Measurements from ENCODE around the gene FAM124A.

- TF ChIP-seq, protein P1, sequence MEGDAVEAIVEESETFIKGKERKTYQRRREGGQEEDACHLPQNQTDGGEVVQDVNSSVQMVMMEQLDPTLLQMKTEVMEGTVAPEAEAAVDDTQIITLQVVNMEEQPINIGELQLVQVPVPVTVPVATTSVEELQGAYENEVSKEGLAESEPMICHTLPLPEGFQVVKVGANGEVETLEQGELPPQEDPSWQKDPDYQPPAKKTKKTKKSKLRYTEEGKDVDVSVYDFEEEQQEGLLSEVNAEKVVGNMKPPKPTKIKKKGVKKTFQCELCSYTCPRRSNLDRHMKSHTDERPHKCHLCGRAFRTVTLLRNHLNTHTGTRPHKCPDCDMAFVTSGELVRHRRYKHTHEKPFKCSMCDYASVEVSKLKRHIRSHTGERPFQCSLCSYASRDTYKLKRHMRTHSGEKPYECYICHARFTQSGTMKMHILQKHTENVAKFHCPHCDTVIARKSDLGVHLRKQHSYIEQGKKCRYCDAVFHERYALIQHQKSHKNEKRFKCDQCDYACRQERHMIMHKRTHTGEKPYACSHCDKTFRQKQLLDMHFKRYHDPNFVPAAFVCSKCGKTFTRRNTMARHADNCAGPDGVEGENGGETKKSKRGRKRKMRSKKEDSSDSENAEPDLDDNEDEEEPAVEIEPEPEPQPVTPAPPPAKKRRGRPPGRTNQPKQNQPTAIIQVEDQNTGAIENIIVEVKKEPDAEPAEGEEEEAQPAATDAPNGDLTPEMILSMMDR (IDR thresholded peaks at IDR 0.05): no peak
- TF ChIP-seq POLR2A (IDR thresholded peaks at IDR 0.05): no peak
These were observed 80.9 kb downstream of the FAM124A start for GRCh38 chr13:51303063-51303552.

All from uterus (tissue), 2 donors.